ENCODE data around the gene SLC25A21.

GRCh38 chr14:37133284-37133913, 39.0 kb downstream of the SLC25A21 start:
- TF ChIP-seq CTCF (IDR thresholded peaks at IDR 0.05) = no peak
- no peak for TF ChIP-seq EP300 (IDR thresholded peaks at IDR 0.05; ENCODE audit: low read depth)
- TF ChIP-seq POLR2A (IDR thresholded peaks at IDR 0.05) = no peak
